ENCODE data around the gene TRIM31.

GRCh38 chr6:30100585-30101443 lies 12.1 kb downstream of the TRIM31 start:
- peak in 2 of 3 experiments; percentile 24 to 31 for TF ChIP-seq CTCF (optimal IDR thresholded peaks at IDR 0.05 in 1 of 3, IDR thresholded peaks at IDR 0.05 in 1 of 3, conservative IDR thresholded peaks at IDR 0.05 in 1 of 3; ENCODE audit: extremely low read depth in 1 of 3, insufficient read depth in 2 of 3, low read length in 3 of 3)
- no peak for TF ChIP-seq EZH2 (IDR thresholded peaks at IDR 0.05; ENCODE audit: low read length)

Data from keratinocyte (primary cell).